Measurements from ENCODE around the gene SMS.

GRCh38 chrX:22033818-22034217 lies 93.3 kb downstream of the SMS start:
- TF ChIP-seq CTCF (IDR thresholded peaks at IDR 0.05) (no peak), EP300 (IDR thresholded peaks at IDR 0.05) (no peak), POLR2A (IDR thresholded peaks at IDR 0.05) (no peak)
